Endothelial cell (in vitro differentiated cells): Measurements from ENCODE around the gene PRPF8. TPM values are rescaled to one million over a fixed set of nuclear protein-coding genes. Genes with fewer than 3 reads are reported as not detected.
A peak's percentile ranks its signal among the peaks of the same experiment; 100 is the strongest.

Source experiments
- DNase-seq: peaks from one replicate; pipeline ENCODE4 v3.0.0; 2021; ENCODE audit warnings: low spot score
- H3K27ac Mint-ChIP-seq: one replicate; pipeline ENCODE4 v1.8.0; 2021; ENCODE audit warnings: mixed read lengths, inconsistent platforms; ENCODE audit not compliant: unreplicated experiment
- H3K27me3 Mint-ChIP-seq: one replicate; pipeline ENCODE4 v1.8.0; 2021; ENCODE audit warnings: mild to moderate bottlenecking, moderate library complexity, mixed read lengths, inconsistent platforms; ENCODE audit not compliant: unreplicated experiment
- H3K36me3 Mint-ChIP-seq: one replicate; pipeline ENCODE4 v1.8.0; 2021; ENCODE audit warnings: mild to moderate bottlenecking, low read depth, mixed read lengths, inconsistent platforms; ENCODE audit not compliant: unreplicated experiment
- H3K4me1 Mint-ChIP-seq: one replicate; pipeline ENCODE4 v1.8.0; 2021; ENCODE audit warnings: mild to moderate bottlenecking, mixed read lengths, inconsistent platforms; ENCODE audit not compliant: unreplicated experiment
- H3K4me3 Mint-ChIP-seq: one replicate; pipeline ENCODE4 v1.8.0; 2021; ENCODE audit warnings: mild to moderate bottlenecking, mixed read lengths, inconsistent platforms; ENCODE audit not compliant: unreplicated experiment
- H3K9me3 Mint-ChIP-seq: one replicate; pipeline ENCODE4 v1.8.0; 2021; ENCODE audit warnings: mixed read lengths, inconsistent platforms; ENCODE audit not compliant: unreplicated experiment
- total RNA-seq: library from RNA; stranded (reverse); fragmentation: NEBNext Ultra II Directional; extraction: Animal tissue kit (Norgen Biotek cat#: 25700); gene quantifications from one replicate; pipeline ENCODE4 v1.2.1, GENCODE V29; 2021; ENCODE audit not compliant: unreplicated experiment
- TF ChIP-seq, protein P1 (sequence below): fragments of 200-600 bp; sonication (generic); IDR thresholded peaks from one replicate; pipeline ENCODE4 v1.5.0; 2021; ENCODE audit warnings: antibody characterized with exemption; ENCODE audit not compliant: unreplicated experiment

PRPF8 gene
- total RNA-seq, 1 donor from 2014 or later = 295 TPM

DNA sequence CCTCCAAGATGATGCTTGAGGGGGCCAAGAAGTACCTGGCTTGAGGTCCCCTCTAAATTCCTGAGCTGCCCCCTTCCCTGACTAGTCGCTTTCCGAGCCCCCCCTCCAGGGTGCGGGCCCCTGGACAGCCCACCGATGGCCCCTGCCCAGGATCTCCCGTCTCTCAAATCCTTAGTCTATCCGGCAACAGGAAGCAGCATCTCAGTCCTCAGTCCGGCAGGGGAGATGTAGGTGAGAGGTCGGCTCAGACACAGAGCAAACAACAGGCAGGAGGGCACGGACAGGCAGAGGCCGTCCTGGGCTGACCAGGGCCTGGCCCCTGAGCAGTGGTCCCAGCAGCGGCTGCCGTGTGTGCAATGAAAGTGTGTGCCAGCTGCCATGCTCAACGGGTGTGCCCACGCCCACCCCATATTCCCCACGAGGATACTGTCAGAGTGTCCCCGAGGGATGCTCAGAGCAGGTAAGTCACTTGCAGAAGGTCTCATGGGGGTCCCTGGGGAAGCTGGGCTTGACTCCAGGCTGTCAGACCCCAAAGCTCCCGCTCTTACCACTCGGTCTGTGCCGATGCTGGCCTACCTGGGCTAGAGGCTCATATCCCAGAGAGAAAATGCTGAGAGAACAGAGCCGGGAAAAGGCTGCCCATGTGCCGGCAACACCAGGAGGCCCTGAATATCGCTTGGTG lies 63.3 kb downstream of the PRPF8 start:
- peaks cover 15% of the 10 kb centered on the region for H3K27me3 Mint-ChIP-seq
- H3K27ac Mint-ChIP-seq = no peak overlapping the region
- no peaks in the 10 kb centered on the region for H3K9me3 Mint-ChIP-seq
- H3K4me3 Mint-ChIP-seq = peak overlapping the region; percentile 42
- TF ChIP-seq, protein P1, sequence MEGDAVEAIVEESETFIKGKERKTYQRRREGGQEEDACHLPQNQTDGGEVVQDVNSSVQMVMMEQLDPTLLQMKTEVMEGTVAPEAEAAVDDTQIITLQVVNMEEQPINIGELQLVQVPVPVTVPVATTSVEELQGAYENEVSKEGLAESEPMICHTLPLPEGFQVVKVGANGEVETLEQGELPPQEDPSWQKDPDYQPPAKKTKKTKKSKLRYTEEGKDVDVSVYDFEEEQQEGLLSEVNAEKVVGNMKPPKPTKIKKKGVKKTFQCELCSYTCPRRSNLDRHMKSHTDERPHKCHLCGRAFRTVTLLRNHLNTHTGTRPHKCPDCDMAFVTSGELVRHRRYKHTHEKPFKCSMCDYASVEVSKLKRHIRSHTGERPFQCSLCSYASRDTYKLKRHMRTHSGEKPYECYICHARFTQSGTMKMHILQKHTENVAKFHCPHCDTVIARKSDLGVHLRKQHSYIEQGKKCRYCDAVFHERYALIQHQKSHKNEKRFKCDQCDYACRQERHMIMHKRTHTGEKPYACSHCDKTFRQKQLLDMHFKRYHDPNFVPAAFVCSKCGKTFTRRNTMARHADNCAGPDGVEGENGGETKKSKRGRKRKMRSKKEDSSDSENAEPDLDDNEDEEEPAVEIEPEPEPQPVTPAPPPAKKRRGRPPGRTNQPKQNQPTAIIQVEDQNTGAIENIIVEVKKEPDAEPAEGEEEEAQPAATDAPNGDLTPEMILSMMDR = no peak
- H3K36me3 Mint-ChIP-seq = peaks cover 9% of the 10 kb centered on the region
- DNase-seq = no peak
- peaks cover 34% of the 10 kb centered on the region for H3K4me1 Mint-ChIP-seq

DNA sequence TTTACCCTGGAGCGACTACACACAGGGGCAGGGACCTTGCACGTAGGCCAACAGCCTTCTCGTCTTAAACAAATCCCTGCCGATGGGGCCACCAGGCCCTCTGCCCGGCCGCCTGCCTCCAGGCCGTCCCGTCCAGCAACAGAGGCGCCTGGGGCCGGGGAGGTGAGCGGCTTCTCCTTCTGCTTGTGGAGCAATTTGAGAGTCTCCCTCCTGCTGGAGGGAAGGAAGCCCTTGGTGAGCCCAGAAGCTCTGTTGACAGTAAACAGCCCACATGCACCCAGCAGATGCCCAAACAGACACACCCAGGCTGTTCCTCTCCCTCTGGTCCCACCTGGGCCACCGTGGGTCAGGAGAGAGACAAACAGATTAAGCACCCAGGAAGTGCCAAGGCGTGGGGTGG lies 64.2 kb downstream of the PRPF8 start:
- Mint-ChIP-seq H3K4me1 (peaks cover 25% of the 10 kb centered on the region), H3K27ac (no peak overlapping the region), H3K4me3 (no peak overlapping the region), H3K9me3 (no peaks in the 10 kb centered on the region), H3K36me3 (peaks cover 7% of the 10 kb centered on the region), H3K27me3 (peaks cover 11% of the 10 kb centered on the region)
- TF ChIP-seq, protein P1 = no peak
- DNase-seq = no peak

DNA sequence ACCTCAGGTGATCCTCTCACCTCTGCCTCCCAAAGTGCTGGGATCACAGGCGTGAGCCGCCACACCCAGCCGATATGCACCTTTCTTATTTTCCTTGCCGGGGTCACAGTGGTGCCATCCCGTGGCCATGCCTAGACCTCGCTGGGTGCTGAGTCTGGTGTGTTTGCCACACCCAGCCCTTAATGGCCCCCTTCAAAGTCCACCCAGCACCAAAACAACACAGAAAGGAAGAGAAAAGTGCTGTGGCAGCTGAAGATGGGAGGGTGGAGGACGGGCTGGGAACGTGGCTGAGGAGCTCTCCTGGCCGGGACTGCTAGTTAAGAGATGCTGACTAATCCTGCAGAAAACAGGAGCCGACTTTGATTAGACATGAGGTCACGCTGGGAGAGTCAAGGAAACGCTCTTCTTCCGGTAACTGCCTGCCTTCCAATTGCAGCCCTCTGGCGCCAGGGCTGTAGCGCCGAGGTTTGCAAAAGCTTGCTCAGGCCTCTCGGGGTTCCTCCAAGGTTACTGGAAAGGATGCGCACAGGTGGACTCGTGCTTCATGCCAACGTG lies 67.0 kb downstream of the PRPF8 start:
- Mint-ChIP-seq H3K27ac (no peak overlapping the region), H3K27me3 (peaks cover 15% of the 10 kb centered on the region), H3K4me1 (peaks cover 20% of the 10 kb centered on the region), H3K4me3 (no peak overlapping the region), H3K9me3 (no peaks in the 10 kb centered on the region), H3K36me3 (peaks cover 10% of the 10 kb centered on the region)
- TF ChIP-seq, protein P1 = no peak
- no peak for DNase-seq

DNA sequence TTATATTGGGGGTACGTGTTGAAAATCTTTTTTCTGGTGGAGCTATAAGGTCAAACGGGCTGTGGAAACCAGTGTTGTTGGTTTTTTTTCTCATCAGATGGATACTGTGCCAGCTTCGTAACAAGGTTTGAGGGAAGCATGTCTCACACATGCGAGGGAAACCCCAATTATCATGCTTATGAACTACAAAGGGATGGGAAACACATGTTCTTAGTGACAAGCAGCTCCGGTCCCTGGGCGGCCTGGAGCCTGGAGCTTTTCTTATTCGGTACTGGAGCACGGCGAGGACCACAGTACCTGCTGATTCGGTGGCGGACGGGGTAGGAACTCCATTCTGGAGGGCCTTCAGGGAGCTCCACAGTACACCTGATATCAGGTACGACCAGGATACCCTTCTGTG lies 68.6 kb downstream of the PRPF8 start:
- TF ChIP-seq, protein P1 = no peak
- Mint-ChIP-seq H3K27me3 (peaks cover 13% of the 10 kb centered on the region), H3K4me3 (no peak overlapping the region), H3K4me1 (peaks cover 19% of the 10 kb centered on the region), H3K36me3 (peaks cover 10% of the 10 kb centered on the region), H3K9me3 (no peaks in the 10 kb centered on the region), H3K27ac (peak overlapping the region; percentile 48)
- no peak for DNase-seq

- H3K9me3 Mint-ChIP-seq = no peaks in the 10 kb centered on the region
- DNase-seq = peak; percentile 64
- peak overlapping the region; percentile 90 for H3K27ac Mint-ChIP-seq
- TF ChIP-seq, protein P1 = no peak
- H3K4me1 Mint-ChIP-seq = peaks cover 8% of the 10 kb centered on the region
- H3K4me3 Mint-ChIP-seq = no peak overlapping the region
- peaks cover 7% of the 10 kb centered on the region for H3K36me3 Mint-ChIP-seq
- peaks cover 4% of the 10 kb centered on the region for H3K27me3 Mint-ChIP-seq
These were observed 72.3 kb downstream of the PRPF8 start for GRCh38 chr17:1612400-1612799.
